Left kidney (tissue), 2 donors: Measurements from ENCODE around the gene CES3. TPM values are rescaled to one million over a fixed set of nuclear protein-coding genes. Genes with fewer than 3 reads are reported as not detected.

ENCODE experiments used
- DNase-seq: peaks from one replicate; pipeline ENCODE4 v3.0.0-alpha.2; 2013
- polyA plus RNA-seq: library from polyadenylated mRNA; unstranded; fragments of 120-200 nt; gene quantifications from one replicate; pipeline ENCODE4 v1.2.1, GENCODE V29; 2013; ENCODE audit not compliant: insufficient read length

CES3 gene
- polyA plus RNA-seq, 1 donor = 4.1 TPM

DNA sequence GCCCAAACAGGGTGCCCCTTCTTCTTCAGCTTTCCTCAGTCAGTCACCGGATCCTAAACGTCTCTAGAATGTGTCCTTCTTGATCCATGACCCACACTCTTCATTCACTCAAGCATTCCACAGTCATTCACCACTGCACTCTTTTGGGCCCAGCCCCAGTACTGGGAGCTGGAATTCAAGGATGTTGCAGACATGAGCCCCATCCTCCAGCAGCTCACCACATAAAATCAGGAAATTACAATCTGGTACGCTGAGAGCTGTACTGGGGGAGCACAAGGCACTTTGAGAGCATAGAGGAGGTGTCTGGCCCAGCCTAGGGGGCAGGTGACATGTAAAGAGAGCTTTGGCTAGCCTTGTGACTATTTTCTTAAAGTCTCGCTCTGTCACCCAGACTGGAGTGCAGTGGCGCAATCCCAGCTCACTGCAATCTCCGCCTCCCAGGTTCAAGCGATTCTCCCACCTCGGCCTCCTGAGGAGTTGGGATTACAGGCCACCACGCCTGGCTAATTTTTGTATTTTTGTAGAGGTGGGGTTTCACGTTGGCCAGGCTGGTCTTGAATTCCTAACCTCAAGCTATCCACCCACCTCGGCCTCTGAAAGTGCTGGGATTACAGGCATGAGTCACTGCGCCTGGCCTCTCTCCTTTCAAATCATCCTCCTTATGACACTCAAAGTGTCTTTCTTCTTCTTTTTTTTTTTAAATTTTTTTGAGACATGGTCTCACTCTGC, 46.0 kb downstream of the CES3 start:
- DNase-seq = no peak

DNA sequence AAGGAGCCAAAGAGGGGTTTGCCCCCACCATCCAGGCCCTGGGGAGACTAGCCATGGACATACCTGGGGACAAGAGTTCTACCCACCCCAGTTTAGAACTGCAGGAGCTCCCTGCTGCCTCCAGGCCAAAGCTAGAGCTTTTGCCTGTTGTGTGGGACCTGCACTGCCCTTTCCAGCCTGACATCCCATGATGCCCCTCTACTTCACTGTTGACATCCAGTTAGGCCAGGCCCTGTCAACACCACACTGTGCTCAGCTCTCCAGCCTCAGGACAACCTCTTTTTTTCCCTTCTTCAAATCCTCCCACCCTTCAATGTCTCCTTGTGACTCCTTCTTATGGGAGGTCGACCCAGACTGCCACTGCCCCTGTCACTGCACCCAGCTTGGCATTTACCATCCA, 48.1 kb downstream of the CES3 start:
- DNase-seq = no peak

- DNase-seq = no peak
Measured at GRCh38 chr16:67011274-67011673, 50.2 kb downstream of the CES3 start.

DNA sequence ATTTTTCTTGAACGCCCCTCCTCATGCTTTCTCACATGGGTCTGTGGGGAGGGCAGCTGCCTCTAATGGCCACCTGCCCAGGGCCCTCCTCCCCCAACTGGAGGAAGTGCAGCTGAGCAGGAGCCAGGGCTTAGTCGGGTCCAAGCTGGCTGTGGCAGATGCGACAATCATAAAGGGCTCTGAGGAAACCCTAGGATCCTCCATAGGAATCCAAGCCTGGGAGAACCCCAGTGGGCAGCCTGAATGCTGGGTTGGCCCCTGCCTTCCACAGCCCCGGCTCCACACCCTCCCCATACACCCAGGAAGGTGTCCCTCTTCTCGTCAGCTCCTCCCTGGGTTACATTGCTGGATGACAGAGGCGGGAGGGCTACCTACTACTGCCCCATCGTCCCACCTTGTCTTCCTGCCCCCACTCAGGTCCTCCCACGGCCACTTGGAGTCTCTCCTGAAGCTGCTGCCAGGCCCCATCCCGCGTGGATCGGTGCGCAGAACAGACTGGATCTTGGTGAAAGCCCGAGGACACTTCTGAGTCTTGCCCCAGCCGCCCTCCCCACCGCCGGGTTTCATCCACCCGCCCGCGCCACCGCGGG, 52.3 kb downstream of the CES3 start:
- DNase-seq = no peak

DNA sequence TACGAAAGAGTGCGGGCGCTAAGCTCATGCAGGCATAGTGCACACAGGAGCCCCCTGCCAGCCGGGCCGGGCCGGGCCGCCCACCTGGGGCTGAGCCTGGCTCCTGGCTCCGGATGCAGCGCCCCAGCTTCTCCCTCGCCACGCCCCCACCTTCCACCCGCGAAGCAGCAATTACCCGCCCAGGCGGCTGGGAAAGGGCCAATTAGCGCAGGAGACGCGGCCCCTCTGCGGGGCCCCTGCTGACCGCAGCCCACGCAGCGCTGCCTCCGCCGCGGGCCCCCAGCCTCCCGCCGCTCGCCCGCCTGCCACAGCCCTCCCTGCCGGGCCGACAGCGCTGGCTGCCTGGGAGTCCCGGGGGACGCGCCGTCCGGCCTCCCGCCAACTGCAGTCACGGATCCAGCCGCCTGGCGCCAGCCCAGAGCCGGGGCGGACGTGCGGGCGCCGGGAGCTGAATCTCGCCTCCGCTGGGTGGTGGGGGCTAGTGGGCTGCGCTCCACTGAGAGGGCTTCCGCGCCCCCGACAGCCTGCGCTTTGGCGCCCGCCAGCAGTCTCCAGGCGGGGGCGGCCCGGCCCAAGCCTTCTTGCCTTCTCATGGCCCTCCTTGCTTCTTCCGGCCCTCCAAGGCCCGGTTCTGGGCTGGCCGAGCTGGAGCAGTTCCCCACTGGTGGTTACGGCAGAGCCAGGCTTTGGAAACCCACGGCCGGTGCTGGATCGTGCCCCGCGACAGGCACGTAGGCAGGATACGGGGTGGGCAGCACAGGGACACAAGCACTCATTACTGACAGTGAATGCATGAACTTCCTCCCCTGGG, 53.0 kb downstream of the CES3 start:
- DNase-seq = peak; percentile 86

GRCh38 chr16:67014634-67015312, 53.7 kb downstream of the CES3 start:
- DNase-seq = no peak

DNA sequence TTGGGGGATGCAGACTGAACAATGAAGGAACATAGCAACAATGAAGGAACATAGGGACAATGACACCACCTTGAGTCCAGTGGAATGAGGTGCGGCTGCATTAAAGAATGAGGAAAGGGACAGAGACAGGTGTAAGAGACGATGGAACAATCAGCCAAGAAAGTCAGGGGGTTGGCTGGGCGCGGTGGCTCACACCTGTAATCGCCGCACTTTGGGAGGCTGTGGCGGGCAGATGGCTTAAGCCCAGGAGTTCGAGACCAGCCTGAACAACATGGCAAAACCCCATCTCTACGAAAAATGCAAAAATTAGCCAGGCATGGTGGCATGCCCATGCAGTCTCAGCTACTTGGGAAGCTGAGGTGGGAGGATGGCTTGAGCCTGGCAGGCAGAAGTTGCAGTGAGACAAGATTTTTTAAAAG, 54.3 kb downstream of the CES3 start:
- no peak for DNase-seq

GRCh38 chr16:67016143-67016542, 55.1 kb downstream of the CES3 start:
- no peak for DNase-seq

- no peak for DNase-seq
Measured at GRCh38 chr16:67016681-67017420, 55.8 kb downstream of the CES3 start.

- DNase-seq = no peak
Measured at GRCh38 chr16:67017421-67017750, 56.3 kb downstream of the CES3 start.

DNA sequence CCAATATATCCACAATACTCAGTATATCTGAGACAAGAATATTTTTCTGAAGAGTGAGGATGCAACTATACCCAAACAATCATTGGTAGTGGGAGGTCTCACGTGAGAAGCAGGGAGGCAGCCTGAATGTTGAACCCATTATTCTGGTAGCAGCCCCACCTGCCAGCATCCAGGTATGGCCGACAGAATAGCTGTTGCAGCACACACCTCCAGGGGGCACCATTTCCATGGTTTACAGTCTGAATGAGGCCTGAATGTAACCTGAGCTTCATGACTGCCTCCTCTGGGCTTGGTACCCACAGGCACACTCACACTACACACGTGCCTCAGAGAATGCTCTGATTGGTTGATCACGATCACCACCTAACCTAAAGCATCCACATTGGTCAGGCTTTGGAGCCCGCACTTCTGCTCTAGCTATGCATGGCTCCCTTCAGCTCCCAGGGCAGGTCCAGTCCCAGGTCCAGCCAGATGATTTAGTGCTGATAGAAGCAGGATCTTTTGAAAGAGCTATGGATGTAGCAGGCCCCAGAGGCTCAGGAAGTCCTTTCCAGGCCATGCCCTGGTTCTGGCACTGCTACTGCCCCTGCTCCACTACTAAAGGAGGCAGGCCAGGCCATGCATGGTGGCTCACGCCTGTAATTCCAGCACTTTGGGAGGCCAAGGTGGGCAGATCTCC, 56.9 kb downstream of the CES3 start:
- peak; percentile 78 for DNase-seq

GRCh38 chr16:67019171-67019570, 58.1 kb downstream of the CES3 start:
- DNase-seq = no peak

DNA sequence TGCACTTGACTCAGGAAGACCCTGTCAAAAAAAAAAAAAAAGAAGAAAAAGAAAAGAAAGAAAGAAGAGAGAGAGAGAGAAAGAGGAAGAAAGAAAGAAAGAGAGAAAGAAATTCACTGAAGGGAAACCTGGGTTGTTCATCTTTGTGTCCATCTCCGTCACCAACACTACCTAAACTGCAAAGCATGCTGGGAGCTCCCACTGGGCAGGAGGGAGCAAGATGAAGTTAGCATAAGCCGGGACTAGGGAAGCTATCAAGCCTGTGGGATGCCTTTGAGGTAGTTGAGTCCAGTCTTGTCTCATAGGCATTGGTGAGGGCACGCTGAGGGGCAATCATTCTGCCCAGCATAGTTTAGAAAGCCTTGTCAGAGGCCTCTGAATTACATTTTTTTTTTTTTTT, 60.3 kb downstream of the CES3 start:
- DNase-seq = no peak

GRCh38 chr16:67022531-67023214, 61.6 kb downstream of the CES3 start:
- no peak for DNase-seq

DNA sequence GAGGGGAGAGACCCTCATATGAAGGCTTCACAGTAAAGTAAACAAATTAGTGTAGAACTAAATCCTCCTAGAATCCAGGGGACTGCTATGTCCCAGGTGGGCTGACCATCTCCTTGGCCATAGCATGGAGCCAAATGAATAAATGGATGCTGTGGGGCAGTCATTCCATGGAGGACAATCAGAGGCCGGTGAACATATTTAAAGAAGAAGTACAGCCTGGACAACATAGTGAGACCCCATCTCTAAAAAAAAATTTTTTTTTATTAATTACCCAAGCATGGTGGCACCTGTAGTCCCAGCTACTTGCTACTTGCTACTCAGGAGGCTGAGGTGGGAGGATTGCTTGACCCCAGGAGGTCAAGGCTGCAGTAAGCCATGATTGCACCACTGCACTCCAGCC, 62.6 kb downstream of the CES3 start:
- no peak for DNase-seq

Other genes starting within 250 kb of the CES3 start
- 174 TPM for gene DYNC1LI2, start 209.7 kb upstream of the CES3 start, polyA plus RNA-seq
- gene TERB1, start 159.7 kb upstream of the CES3 start, polyA plus RNA-seq = 0.12 TPM
- gene NAE1, start 130.3 kb upstream of the CES3 start, polyA plus RNA-seq = 115 TPM
- gene CA7, start 116.9 kb upstream of the CES3 start, polyA plus RNA-seq = 0.65 TPM
- gene PDP2, start 80.8 kb upstream of the CES3 start, polyA plus RNA-seq = 15.0 TPM
- gene CDH16, start 42.4 kb upstream of the CES3 start, polyA plus RNA-seq = 221 TPM
- gene RRAD, start 35.7 kb upstream of the CES3 start, polyA plus RNA-seq = 3.7 TPM
- 78.3 TPM for gene CIAO2B, start 26.9 kb upstream of the CES3 start, polyA plus RNA-seq
- gene CES2, start 25.8 kb upstream of the CES3 start, polyA plus RNA-seq = 41.1 TPM
- 12.4 TPM for gene CES4A, start 27.3 kb downstream of the CES3 start, polyA plus RNA-seq
- 83.8 TPM for gene CBFB, start 67.9 kb downstream of the CES3 start, polyA plus RNA-seq
- gene PHAF1, start 148.7 kb downstream of the CES3 start, polyA plus RNA-seq = 29.3 TPM
- 6.8 TPM for gene B3GNT9, start 189.7 kb downstream of the CES3 start, polyA plus RNA-seq
- 3.2 TPM for gene TRADD, start 198.6 kb downstream of the CES3 start, polyA plus RNA-seq
- 2.0 TPM for gene FBXL8, start 198.7 kb downstream of the CES3 start, polyA plus RNA-seq
- gene HSF4, start 203.5 kb downstream of the CES3 start, polyA plus RNA-seq = 1.5 TPM
- 6.4 TPM for gene NOL3, start 209.3 kb downstream of the CES3 start, polyA plus RNA-seq
- gene MATCAP1, start 222.7 kb downstream of the CES3 start, polyA plus RNA-seq = 51.5 TPM
- gene EXOC3L1, start 228.9 kb downstream of the CES3 start, polyA plus RNA-seq = 4.6 TPM
- 55.6 TPM for gene E2F4, start 230.9 kb downstream of the CES3 start, polyA plus RNA-seq
- gene ELMO3, start 237.9 kb downstream of the CES3 start, polyA plus RNA-seq = 4.7 TPM